HG02642 (cell line): ENCODE measurements around the gene MIPOL1.
"Not testable (repeated sequence)": the region's sequence is repeated elsewhere in the genome, so short reads cannot be mapped to it uniquely, and the experiment has no call there.

Experiments
- ATAC-seq: cut with Tn5 transposase; IDR thresholded peaks from one replicate; pipeline ENCODE4 v1.9.1; 2021; ENCODE audit warnings: mild to moderate bottlenecking; ENCODE audit not compliant: unreplicated experiment, poor library complexity

MIPOL1 gene

DNA sequence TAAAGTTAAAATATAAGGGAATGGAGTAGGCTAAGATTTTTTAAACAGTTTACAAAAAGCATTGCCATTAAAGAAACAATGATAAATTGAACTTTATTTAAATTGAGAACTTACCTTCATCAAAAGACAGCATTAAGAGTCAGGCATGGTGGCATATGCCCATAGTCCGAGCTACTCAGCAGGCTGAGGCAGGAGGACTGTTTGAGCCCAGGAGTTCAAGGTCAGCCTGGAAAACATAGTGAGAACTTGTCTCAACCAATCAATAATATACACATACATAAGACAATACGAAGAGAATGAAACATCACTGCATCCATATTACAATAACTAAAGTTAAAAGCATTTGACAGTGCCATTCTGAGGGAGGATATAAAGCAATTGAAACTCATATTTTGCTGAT, 299.7 kb downstream of the MIPOL1 start:
- ATAC-seq = no peak

DNA sequence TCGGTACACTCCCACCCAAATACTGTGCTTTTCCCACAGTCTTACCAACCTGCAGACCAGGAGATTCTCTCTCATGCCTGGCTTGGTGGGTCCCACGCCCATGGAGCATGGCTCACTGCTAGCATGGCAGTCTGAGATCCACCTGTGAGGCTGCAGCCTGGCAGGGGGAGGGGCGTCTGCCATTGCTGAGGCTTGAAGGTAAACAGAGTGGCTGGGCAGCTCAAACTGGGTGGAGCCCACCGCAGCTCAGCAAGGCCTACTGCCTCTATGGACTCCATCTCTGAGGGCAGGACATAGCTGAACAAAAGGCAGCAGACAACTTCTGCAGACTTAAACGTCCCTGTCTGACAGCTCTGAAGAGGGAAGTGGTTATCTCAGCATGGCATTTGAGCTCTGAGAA, 304.1 kb downstream of the MIPOL1 start:
- ATAC-seq = no peak

- no peak for ATAC-seq
Measured at GRCh38 chr14:37508503-37508902, 310.8 kb downstream of the MIPOL1 start.

DNA sequence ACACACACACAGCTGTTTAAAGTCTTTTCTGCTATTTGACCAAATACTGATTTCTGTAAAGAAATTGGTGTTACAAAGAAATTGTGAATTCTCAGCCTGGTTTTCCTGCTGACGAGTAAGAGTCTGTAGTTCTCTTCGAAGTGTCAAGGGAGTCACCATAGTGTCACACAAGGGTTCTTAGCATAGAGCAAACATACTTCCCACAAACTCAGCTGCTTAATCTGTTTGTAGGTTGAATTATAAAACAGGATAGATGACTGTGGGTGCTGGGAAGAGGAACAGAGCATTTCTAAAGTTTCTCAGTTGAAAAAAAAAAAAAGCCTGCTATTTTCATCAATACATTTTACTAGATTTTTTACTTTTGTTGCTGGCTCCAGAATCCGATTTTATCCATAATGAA, 314.4 kb downstream of the MIPOL1 start:
- no peak for ATAC-seq

- ATAC-seq = no peak
Measured at GRCh38 chr14:37515771-37516170, 318.0 kb downstream of the MIPOL1 start.

DNA sequence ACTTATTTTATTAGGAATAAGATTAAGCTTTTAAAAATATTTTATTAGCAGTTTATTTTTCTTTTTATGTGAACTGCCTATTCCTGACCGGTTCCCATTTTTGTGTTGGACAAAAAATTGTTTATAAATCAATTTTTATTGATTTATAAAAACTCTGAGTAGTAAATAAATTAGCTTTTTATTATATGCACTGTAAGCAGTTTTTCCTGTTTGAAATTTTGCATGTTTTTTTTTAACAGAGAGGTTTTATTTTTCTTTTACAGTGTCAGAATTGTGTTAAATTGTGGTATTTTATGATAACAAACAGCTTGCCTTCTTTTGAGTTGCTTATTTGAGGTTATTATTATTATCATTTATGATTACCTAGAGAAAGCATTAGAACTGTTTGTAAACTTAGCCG, 329.3 kb downstream of the MIPOL1 start:
- no peak for ATAC-seq

DNA sequence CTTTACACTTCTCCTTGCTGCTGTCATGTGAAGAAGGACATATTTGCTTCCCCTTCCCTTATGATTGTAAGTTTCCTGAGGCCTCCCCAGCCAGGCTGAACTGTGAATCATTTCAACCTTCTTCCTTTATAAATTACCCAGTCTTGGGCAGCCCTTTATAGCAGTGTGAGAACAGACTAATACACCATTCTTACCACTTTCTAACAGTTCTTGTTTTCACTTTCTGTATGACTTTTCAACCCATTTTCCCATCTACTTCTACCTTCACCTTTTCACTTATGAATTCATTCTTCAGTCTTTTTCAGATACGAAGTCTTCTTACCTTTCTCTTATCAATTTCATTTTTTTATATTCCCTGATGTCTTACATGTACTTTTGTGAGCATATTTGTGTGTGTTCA, 342.3 kb downstream of the MIPOL1 start:
- ATAC-seq = no peak

DNA sequence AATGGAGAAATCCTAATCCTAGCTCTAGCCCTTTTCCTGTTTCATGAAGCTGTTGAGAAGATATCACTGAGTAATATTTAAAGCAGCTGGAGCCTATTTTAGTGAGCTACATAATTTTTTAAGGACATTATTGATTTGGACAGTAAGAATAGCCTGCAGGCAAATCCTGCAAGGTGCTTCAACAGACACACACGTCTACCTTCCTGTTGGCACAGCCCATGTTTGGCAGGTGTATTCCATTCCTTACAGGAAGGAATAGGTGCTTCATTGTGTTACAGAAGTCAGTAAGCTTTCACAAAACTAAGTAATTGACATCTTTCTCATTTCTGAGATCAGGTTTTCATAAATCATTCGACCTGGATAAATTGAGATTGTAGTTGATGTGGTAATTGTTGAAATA, 346.7 kb downstream of the MIPOL1 start:
- no peak for ATAC-seq

GRCh38 chr14:37545174-37545573, 347.4 kb downstream of the MIPOL1 start:
- ATAC-seq = no peak

DNA sequence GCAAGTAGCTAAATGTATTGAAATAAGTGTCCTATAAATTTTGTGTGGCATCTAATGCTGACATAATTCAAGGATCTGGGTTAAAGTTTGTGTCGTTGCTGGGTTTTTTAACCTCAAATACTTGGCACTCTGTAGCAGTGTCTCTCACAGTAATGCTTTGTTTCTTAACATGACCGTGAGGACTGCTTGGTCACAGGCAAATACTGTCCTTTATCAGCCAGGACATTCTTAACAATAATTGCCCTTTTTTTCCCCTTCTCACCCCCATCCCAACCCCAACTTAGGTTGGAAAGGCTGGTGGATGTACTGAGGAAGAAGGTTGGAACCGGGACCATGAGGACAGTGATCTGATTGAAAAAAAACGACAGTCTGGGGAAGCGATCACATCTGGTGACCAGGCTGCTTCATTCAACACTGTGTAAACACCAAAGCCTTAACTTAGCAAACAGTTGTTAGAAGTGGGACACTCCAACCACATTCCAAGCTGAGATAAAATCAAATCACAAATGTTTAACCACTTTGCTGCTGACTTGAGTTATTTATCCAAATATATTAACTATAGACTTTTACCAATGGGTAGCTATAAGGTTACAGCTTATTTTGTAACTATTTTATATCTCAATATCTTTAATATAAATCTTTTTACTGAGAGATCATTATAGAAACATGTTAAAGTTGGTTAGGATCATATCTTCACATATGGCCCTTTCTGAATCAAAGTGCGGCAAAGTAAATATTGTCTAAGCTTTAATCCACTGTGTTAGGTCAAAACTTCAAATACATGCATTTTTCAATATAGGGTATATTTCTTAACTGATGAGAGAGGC, 349.1 kb downstream of the MIPOL1 start:
- ATAC-seq = no peak

DNA sequence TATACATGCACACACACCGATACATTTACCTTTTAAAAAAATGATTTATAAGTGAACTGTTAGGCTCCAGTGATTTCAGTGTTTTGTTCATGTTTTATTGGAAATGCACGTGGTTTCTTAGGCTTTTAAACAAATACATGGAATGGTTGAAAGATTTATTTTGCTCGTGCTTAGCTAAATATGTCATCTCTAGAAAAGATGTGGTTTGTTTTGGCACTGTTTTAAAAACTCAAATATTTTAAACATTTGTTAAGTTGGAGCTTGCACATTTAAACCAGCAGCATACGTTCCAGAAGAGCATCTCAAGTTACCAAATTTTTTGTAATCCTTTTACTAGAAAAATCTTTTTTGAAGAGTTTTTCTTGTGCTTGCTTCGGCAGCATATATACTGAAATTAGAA, 352.8 kb downstream of the MIPOL1 start:
- no peak for ATAC-seq

DNA sequence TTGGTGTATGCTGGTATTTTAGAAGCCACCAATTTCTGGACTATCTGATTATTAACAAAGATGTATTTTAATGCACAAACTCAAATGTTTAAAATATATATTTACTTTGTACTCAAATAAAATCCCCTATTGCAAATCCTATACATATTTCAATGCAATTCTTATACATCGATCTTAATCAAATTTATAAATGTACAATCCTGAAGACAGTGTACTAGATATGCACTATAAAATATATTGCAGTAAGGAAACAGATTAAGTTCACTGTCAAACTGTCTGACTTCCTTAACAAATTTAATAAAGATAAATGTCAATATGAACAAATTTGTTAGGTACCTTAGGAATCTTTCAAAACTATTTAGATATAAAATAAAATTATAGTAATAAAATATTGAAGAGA, 353.4 kb downstream of the MIPOL1 start:
- no peak for ATAC-seq

DNA sequence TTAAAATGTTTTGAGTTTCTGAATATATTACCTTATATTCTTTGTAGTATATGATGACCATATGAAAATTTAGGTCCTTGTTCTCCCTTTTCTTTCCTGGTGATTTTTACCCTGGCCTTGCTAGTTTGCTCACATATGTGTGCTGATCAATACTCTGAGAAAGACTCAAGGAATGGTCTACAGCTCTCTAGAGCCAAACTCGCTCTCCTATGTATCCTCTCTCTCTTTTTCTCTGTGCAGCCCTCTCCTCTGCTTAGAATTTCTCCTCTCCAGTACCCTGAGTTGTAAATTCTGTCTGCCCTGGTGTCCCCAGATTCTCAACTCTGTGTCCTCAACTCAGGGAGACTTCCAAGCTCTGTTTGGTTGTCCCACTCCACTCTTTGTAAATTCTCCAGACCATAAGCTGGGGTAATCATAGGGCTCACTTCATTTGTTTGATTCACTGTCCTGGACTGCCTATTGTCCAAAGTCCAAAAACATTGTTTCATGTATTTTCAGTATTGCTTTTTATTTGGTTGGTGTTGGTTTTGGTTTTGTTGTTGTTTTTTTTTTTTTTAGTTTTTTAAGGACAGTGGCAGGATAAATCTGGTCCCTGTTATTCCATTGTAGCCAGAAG, 356.3 kb downstream of the MIPOL1 start:
- ATAC-seq = no peak

DNA sequence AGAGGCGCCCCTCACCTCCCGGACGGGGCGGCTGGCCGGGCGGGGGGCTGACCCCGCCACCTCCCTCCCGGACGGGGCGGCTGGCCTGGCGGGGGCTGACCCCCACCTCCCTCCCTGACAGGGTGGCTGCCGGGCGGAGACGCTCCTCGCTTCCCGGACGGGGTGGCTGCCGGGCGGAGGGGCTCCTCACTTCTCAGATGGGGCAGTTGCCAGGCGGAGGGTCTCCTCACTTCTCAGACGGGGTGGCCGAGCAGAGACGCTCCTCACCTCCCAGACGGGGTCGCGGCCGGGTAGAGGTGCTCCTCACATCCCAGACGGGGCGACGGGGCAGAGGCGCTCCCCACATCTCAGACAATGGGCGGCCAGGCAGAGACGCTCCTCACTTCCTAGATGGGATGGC, 357.9 kb downstream of the MIPOL1 start:
- ATAC-seq = not testable (repeated sequence)

GRCh38 chr14:37558740-37559139, 361.0 kb downstream of the MIPOL1 start:
- no peak for ATAC-seq

GRCh38 chr14:37559386-37559785, 361.6 kb downstream of the MIPOL1 start:
- ATAC-seq = no peak

DNA sequence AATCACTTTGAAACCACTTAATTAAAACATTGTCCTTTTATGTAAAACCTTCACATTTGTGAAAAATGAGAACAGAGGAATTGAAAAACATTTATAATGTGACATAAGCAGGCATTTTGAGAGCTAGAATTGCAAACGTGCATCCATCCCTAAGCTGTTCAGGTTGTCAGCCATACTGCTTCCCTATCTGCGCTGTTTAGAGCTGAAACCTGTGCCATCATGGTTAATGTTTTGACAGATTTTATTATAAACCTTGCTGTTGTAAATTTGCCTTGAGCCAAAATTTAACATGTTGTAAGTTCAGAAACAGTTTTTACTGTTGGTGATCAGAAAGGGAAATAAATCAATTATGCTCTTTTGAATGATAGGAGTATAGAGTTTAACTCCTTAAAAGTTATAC, 365.5 kb downstream of the MIPOL1 start:
- ATAC-seq = no peak

- ATAC-seq = no peak
Measured at GRCh38 chr14:37565550-37565949, 367.8 kb downstream of the MIPOL1 start.

DNA sequence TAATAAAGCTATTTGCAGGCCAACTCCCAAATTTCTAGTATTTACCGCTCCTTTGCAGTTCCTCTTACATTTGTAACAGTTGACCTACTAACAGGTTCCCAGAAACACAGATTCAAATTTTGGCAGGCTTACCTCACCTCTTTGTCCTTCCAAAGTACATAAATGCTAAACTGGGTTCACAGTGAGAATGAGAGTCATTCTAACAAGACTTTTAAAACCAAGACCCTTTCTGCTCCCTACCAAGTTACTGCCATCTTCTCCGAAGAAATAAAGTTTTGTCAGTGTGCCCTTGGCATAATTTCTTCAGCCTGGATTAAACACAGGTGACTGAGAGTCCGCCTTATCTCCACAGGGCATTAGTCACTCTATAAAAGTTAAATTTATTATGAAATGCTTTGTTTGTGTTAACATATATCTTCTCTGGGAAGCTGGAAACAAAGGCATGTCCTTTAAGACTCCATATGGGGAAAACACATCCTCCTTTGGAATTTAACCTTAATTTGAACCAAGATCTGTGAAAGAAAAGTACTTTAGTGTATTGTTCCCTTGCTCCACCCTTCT, 369.2 kb downstream of the MIPOL1 start:
- ATAC-seq = no peak

- ATAC-seq = no peak
Measured at GRCh38 chr14:37569729-37570128, 372.0 kb downstream of the MIPOL1 start.

DNA sequence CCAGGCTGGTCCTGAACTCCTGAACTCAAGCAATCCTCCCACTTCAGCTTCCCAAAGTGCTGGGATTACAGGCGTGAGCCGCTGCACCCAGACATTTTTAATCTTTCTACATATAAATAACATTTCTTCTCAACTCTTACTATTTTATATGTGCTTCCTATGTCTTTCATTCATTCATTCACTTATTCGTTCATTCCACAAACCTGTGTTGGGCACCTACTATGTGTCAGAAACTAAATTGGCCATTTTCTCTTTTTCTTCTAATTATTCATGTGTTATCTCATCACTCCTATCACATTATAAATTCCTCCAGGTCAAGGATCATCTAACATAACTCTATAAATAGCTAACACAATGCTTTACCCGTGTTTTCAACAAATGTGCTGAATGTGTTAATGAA, 373.7 kb downstream of the MIPOL1 start:
- no peak for ATAC-seq

GRCh38 chr14:37573356-37573755, 375.6 kb downstream of the MIPOL1 start:
- ATAC-seq = no peak
